Stimulated activated CD8-positive, alpha-beta memory T cell treated with anti-CD3 and anti-CD28 coated beads, Interleukin-12 subunit alpha, Interleukin-12 subunit beta, amount 100 ng/mL, for 1 hour (primary cell): ENCODE data around the gene SEC23B.

Source experiments
- DNase-seq: peaks from one replicate; pipeline ENCODE4 v3.0.0-alpha.2; 2020; ENCODE audit warnings: low read depth

The SEC23B gene

DNA sequence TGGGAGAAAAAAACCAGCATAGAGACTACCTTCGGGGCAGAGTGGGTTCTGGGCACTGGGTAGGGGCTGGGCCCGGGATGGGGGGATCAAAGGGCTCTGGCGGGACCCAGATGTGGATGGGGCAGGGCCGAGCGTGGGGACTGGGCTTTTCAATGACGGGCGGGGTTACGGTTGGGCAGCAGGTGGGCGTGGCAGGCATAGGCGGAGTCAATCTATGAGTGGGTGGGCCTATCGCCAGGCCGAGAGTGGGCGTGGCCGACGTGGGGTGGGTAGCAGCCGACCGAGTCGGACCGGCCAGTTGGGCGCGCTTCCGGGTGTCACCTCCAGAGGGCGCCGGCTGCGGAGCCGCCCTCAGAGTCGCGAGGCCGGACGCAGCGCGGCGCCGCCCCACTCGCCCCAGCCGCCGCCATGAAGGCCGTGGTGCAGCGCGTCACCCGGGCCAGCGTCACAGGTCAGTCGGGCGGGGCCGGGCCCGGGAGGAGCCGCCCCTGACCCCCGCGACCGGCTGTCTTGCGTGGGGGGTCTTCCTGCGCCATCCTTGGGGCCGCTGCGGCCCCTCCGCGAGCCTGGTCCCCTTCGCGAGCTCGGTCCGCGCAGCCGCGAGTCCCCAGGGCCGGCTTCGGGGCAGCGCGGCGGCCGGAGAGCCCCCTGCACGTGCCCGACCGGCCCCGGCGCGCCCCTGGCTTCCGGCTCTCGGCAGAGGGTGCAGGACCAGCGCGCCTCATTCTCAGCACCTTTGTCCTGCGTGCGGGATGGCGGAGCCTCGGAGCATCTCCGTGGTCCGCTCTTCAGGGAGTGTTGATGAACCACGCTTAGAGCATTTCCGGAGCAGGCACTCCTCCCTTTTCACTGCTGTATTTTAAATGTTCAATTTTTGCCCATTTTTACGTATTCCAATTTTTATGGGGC is 80.2 kb downstream of the SEC23B start, which contains the start of gene DTD1:
Gene DTD1, plus strand, starts transcription at position 390 of the 909 bp plus-strand sequence. Its CDS starts 19 bp downstream, at position 409.
- peak; percentile 66 for DNase-seq

- no peak for DNase-seq
Observed at GRCh38 chr20:18588574-18588933, 80.8 kb downstream of the SEC23B start.

- DNase-seq, result no peak
Observed at GRCh38 chr20:18589941-18590674, 82.4 kb downstream of the SEC23B start.

- no peak for DNase-seq
Observed at GRCh38 chr20:18596270-18596669, 88.5 kb downstream of the SEC23B start.

DNA sequence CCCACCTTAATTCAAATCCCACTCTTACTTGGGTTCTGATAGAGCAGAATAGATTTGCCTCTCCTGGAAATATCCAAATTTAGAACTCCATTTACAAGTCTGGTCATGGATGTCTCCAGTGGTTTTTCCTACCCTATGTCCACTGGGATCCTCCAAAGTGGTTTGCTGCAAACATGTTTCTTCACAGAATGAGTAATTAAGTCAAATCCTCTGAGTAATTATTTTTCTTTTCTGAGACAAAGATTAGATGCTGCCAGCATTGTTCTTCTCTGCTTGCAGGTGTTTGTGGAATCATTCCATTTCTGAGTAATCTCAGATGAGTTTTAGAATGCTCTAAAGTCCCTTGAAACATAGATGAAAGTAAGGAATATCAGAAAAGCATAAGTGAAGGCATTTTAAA is 102.0 kb downstream of the SEC23B start:
- no peak for DNase-seq
